Measurements from ENCODE around the gene IVD.

GRCh38 chr15:40435710-40436089 lies 30.1 kb downstream of the IVD start:
- TF ChIP-seq FOXJ3 (CRISPR knock-in tag; IDR thresholded peaks at IDR 0.05), result no peak
- TF ChIP-seq MYC (IDR thresholded peaks at IDR 0.05; ENCODE audit: low read depth, low read length), result no peak
- TF ChIP-seq MYC (CRISPR knock-in tag; IDR thresholded peaks at IDR 0.05; ENCODE audit: borderline replicate concordance, low read depth), result no peak
- no peak for TF ChIP-seq SP1 (CRISPR knock-in tag; IDR thresholded peaks at IDR 0.05)
- no peak for TF ChIP-seq ZNF311 (CRISPR knock-in tag; IDR thresholded peaks at IDR 0.05)
- TF ChIP-seq E2F5 (CRISPR knock-in tag; IDR thresholded peaks at IDR 0.05), result no peak
- no peak for TF ChIP-seq POLR2AphosphoS2 (IDR thresholded peaks at IDR 0.05; ENCODE audit: low read length)
- TF ChIP-seq MAX (CRISPR knock-in tag; IDR thresholded peaks at IDR 0.05), result no peak
- no peak for TF ChIP-seq ZNF12 (CRISPR knock-in tag; IDR thresholded peaks at IDR 0.05)
- TF ChIP-seq, protein P1, sequence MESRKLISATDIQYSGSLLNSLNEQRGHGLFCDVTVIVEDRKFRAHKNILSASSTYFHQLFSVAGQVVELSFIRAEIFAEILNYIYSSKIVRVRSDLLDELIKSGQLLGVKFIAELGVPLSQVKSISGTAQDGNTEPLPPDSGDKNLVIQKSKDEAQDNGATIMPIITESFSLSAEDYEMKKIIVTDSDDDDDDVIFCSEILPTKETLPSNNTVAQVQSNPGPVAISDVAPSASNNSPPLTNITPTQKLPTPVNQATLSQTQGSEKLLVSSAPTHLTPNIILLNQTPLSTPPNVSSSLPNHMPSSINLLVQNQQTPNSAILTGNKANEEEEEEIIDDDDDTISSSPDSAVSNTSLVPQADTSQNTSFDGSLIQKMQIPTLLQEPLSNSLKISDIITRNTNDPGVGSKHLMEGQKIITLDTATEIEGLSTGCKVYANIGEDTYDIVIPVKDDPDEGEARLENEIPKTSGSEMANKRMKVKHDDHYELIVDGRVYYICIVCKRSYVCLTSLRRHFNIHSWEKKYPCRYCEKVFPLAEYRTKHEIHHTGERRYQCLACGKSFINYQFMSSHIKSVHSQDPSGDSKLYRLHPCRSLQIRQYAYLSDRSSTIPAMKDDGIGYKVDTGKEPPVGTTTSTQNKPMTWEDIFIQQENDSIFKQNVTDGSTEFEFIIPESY (CRISPR knock-in tag; IDR thresholded peaks at IDR 0.05), result no peak
- TF ChIP-seq RBBP5 (IDR thresholded peaks at IDR 0.05; ENCODE audit: borderline replicate concordance, insufficient read depth, low read length, poor library complexity, severe bottlenecking), result no peak
- no peak for TF ChIP-seq ZBTB43 (CRISPR knock-in tag; IDR thresholded peaks at IDR 0.05)
- TF ChIP-seq NFXL1 (CRISPR knock-in tag; IDR thresholded peaks at IDR 0.05), result no peak
- TF ChIP-seq PYGO2 (tag; IDR thresholded peaks at IDR 0.05), result no peak
